Activated CD8-positive, alpha-beta T cell treated with anti-CD3 and anti-CD28 coated beads for 36 hours (primary cell): Measurements from ENCODE around the gene MYLIP. TPM values are rescaled to one million over a fixed set of nuclear protein-coding genes. Genes with fewer than 3 reads are reported as not detected.

Experiments used
- ATAC-seq: fragments of 200-7000 bp; cut with Tn5 transposase; one replicate; pipeline ENCODE4 v1.10.0; 2021; ENCODE audit warnings: mild to moderate bottlenecking, moderate library complexity
- CTCF ChIA-PET: fragments of 350-600 bp; sonication (Branson Sonifier 250); formaldehyde crosslinking; loops from one replicate; lab custom pipeline; 2021; ENCODE audit warnings: antibody characterized with exemption; lab: Charles Lee
- POLR2A ChIA-PET: fragments of 350-600 bp; sonication (Branson Sonifier 250); formaldehyde crosslinking; loops from one replicate; lab custom pipeline; 2021; ENCODE audit warnings: antibody characterized with exemption; lab: Charles Lee
- DNase-seq: peaks from one replicate; pipeline ENCODE4 v3.0.0-alpha.2; 2020
- H3K27ac Mint-ChIP-seq: one replicate; pipeline ENCODE4 v1.8.0; 2021; ENCODE audit warnings: mild to moderate bottlenecking, mixed read lengths
- H3K27me3 Mint-ChIP-seq: one replicate; pipeline ENCODE4 v1.8.0; 2021; ENCODE audit warnings: mixed read lengths
- H3K36me3 Mint-ChIP-seq: one replicate; pipeline ENCODE4 v1.8.0; 2021; ENCODE audit warnings: low read depth, mixed read lengths
- H3K4me1 Mint-ChIP-seq: one replicate; pipeline ENCODE4 v1.8.0; 2021; ENCODE audit warnings: low read depth, mixed read lengths
- H3K4me3 Mint-ChIP-seq: one replicate; pipeline ENCODE4 v1.8.0; 2021; ENCODE audit warnings: mild to moderate bottlenecking, moderate library complexity, mixed read lengths
- H3K9me3 Mint-ChIP-seq: one replicate; pipeline ENCODE4 v1.8.0; 2021; ENCODE audit warnings: mixed read lengths
- CTCF ChIP-seq: fragments of 200-600 bp; IDR thresholded peaks from one replicate; pipeline ENCODE4 v1.8.0; 2022; ENCODE audit warnings: antibody characterized with exemption, mild to moderate bottlenecking
- intact Hi-C: fragments of 100-400 bp; cut with micrococcal nuclease; formaldehyde crosslinking; loops from one replicate; pipeline ENCODE4 v1.10.0; 2022
- total RNA-seq, 2 experiments: library from RNA; stranded (reverse); gene quantifications; one replicate each; pipeline ENCODE4 v1.2.3, GENCODE V29; 2021

Gene MYLIP
- total RNA-seq, 2 experiments from 2014 or later = 7.7 to 8.1 TPM

GRCh38 chr6:16177881-16178280 is 49.0 kb downstream of the MYLIP start:
- ChIA-PET POLR2A (interaction anchor here (1.5 kb wide), 1 partner anchor 49 kb away, joined by 4 read pairs; the partner anchor contains the start of gene MYLIP), CTCF (interaction anchor here (1.4 kb wide), 1 partner anchor 11 kb away, joined by 3 read pairs; no protein-coding TSS in a partner anchor)
- Mint-ChIP-seq H3K36me3 (peaks cover 5% of the 10 kb centered on the region), H3K27ac (no peak overlapping the region), H3K9me3 (peaks cover 18% of the 10 kb centered on the region), H3K27me3 (no peaks in the 10 kb centered on the region), H3K4me1 (peaks cover 26% of the 10 kb centered on the region), H3K4me3 (no peak overlapping the region)
- ATAC-seq (no peak), DNase-seq (no peak)
- intact Hi-C loops = no loop called here
- no peak for TF ChIP-seq CTCF

GRCh38 chr6:16178351-16178750 is 49.5 kb downstream of the MYLIP start:
- no peak for DNase-seq
- intact Hi-C loops = no loop called here

GRCh38 chr6:16179063-16179462 is 50.2 kb downstream of the MYLIP start:
- ChIA-PET POLR2A (interaction anchor here (0.7 kb wide), 1 partner anchor 32 kb away, joined by 3 read pairs; no protein-coding TSS in a partner anchor), CTCF (interaction anchor here (1.2 to 1.9 kb wide), 3 partner anchors 11 to 50 kb away, joined by 3 to 7 read pairs (median 3); partner anchors contain the start of gene MYLIP)
- Mint-ChIP-seq H3K4me3 (no peak overlapping the region), H3K36me3 (peaks cover 5% of the 10 kb centered on the region), H3K27me3 (no peaks in the 10 kb centered on the region), H3K27ac (no peak overlapping the region), H3K9me3 (peaks cover 18% of the 10 kb centered on the region), H3K4me1 (peaks cover 32% of the 10 kb centered on the region)
- intact Hi-C loops = no loop called here
- TF ChIP-seq CTCF = no peak
- ATAC-seq (no peak), DNase-seq (no peak)

More at GRCh38 chr6:16178351-16178750, 49.5 kb downstream of the MYLIP start:
- TF ChIP-seq CTCF = no peak
- H3K27ac Mint-ChIP-seq = no peak overlapping the region
- H3K4me1 Mint-ChIP-seq = peaks cover 31% of the 10 kb centered on the region
- ATAC-seq = no peak
- H3K36me3 Mint-ChIP-seq = peaks cover 5% of the 10 kb centered on the region
- peaks cover 18% of the 10 kb centered on the region for H3K9me3 Mint-ChIP-seq
- POLR2A ChIA-PET = interaction anchor here (0.7 to 1.5 kb wide), 2 partner anchors 31 to 49 kb away, joined by 3 to 4 read pairs; partner anchors contain the start of gene MYLIP
- no peaks in the 10 kb centered on the region for H3K27me3 Mint-ChIP-seq
- CTCF ChIA-PET = interaction anchor here (1.4 kb wide), 1 partner anchor 12 kb away, joined by 3 read pairs; no protein-coding TSS in a partner anchor
- H3K4me3 Mint-ChIP-seq = no peak overlapping the region

DNA sequence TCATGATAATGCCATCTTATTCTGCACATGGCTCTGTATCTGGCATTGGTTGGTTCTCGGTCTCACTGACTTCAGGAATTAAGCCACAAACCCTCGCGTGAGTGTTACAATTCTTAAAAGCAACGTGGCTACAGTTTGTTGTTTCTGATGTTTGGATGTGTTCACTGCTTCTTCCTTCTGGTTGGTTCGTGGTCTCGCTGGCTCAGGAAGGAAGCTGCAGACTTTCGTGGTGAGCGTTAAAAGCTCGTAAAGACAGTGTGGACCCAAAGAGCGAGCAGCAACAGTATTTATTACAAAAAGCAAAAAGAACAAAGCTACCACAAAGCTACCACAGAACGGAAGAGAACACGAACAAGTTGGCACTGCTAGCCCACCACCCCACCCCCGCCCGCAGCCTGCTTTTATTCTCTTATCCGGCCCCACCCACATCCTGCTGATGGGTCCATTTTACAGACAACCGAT is 51.1 kb downstream of the MYLIP start:
- Mint-ChIP-seq H3K9me3 (peaks cover 18% of the 10 kb centered on the region), H3K27ac (peak overlapping the region; percentile 86), H3K4me3 (peak overlapping the region; percentile 63), H3K36me3 (peaks cover 5% of the 10 kb centered on the region), H3K4me1 (peaks cover 24% of the 10 kb centered on the region), H3K27me3 (no peaks in the 10 kb centered on the region)
- ATAC-seq (peak; percentile 63), DNase-seq (peak; percentile 64)
- intact Hi-C loops = loop anchor here (5.0 kb wide), 1 partner anchor 48 kb away; no protein-coding TSS in a partner anchor
- CTCF ChIA-PET = interaction anchor here (0.9 to 1.9 kb wide), 8 partner anchors 10 to 489 kb away, joined by 3 to 7 read pairs (median 4); partner anchors contain the start of gene MYLIP
- no peak for TF ChIP-seq CTCF
- POLR2A ChIA-PET = interaction anchor here (0.7 to 1.4 kb wide), 5 partner anchors 8 to 652 kb away, joined by 3 to 9 read pairs (median 4); partner anchors contain the start of gene MYLIP
